Endothelial cell of umbilical vein (primary cell): ENCODE measurements around the gene KLHL34. TPM values are rescaled to one million over a fixed set of nuclear protein-coding genes. Genes with fewer than 3 reads are reported as not detected.

ENCODE experiments used
- BruUV-seq: library from RNA; stranded (reverse); fragments of 400-500 nt; replicated peaks from 2 replicates; lab custom pipeline; 2021; lab: Mats Ljungman, UMichigan
- CTCF ChIA-PET: fragments of 300-600, 350-600 bp; sonication (Branson Sonifier 250); formaldehyde crosslinking; loops from one replicate; lab custom pipeline; 2021; ENCODE audit warnings: antibody characterized with exemption, inconsistent platforms; lab: Charles Lee
- POLR2A ChIA-PET: fragments of 300-600, 350-600 bp; sonication (Branson Sonifier 250); formaldehyde crosslinking; loops from one replicate; lab custom pipeline; 2021; ENCODE audit warnings: antibody characterized with exemption, inconsistent platforms; lab: Charles Lee
- DNase-seq: peaks from one replicate; pipeline ENCODE4 v3.0.0-alpha.2; 2011; ENCODE audit warnings: low read depth, low spot score
- FAIRE-seq: peaks from 2 replicates; lab custom pipeline; 2011; peaks lifted over from hg19 to GRCh38; lab: Jason Lieb, UNC
- H2AFZ ChIP-seq: 2 replicates; pipeline ENCODE4 v1.6.0; 2012; ENCODE audit warnings: low read depth, low read length, control low read depth, inconsistent platforms
- H3K27ac ChIP-seq: 2 replicates; pipeline ENCODE4 v1.5.1; 2011; ENCODE audit warnings: low read depth, mild to moderate bottlenecking, control low read depth, low read length, moderate library complexity; ENCODE audit not compliant: insufficient read depth
- H3K27me3 ChIP-seq, 2 experiments: 2 replicates each; pipeline versions ENCODE4 v1.6.0 to v1.6.1; 2011; ENCODE audit warnings: low read length in 2 of 2, mixed read lengths in 1 of 2; ENCODE audit not compliant: control insufficient read depth in 2 of 2, insufficient read depth in 2 of 2
- H3K36me3 ChIP-seq, 2 experiments: 2 replicates in 1 of 2; 3 replicates in 1 of 2; pipeline ENCODE4 v1.5.1; 2011; ENCODE audit warnings: low read length in 2 of 2, mild to moderate bottlenecking in 1 of 2, moderate library complexity in 1 of 2; ENCODE audit not compliant: control insufficient read depth in 2 of 2, insufficient read depth in 2 of 2; ENCODE audit errors: extremely low read depth in 1 of 2
- H3K4me1 ChIP-seq: 3 replicates; pipeline ENCODE4 v1.5.1; 2011; ENCODE audit warnings: mild to moderate bottlenecking, low read length; ENCODE audit not compliant: control insufficient read depth, insufficient read depth; ENCODE audit errors: extremely low read depth
- H3K4me2 ChIP-seq: 2 replicates; pipeline ENCODE4 v1.6.1; 2011; ENCODE audit warnings: low read length, control low read depth, mixed read lengths; ENCODE audit not compliant: insufficient read depth
- H3K4me3 ChIP-seq, 3 experiments: fragments of 200-600 bp in 1 of 3; sonication (generic), shearing (Covaris generic) in 1 of 3; replicated peaks in 1 of 3; 2 replicates each; pipeline ENCODE4 v1.5.1; 2011 to 2016; ENCODE audit warnings: control low read depth in 3 of 3, low read length in 3 of 3, mild to moderate bottlenecking in 2 of 3, inconsistent platforms in 1 of 3, low read depth in 1 of 3, moderate library complexity in 1 of 3; ENCODE audit not compliant: insufficient read depth in 1 of 3
- H3K79me2 ChIP-seq: 2 replicates; pipeline ENCODE4 v1.6.0; 2012; ENCODE audit warnings: low read length, inconsistent platforms; ENCODE audit not compliant: control insufficient read depth, insufficient read depth
- H3K9ac ChIP-seq: replicated peaks from 2 replicates; pipeline ENCODE3; 2011; ENCODE audit warnings: low read length, control low read depth; ENCODE audit not compliant: insufficient read depth; ENCODE audit errors: extremely low read depth
- H3K9me1 ChIP-seq: replicated peaks from 3 replicates; pipeline ENCODE4 v1.6.0; 2011; ENCODE audit warnings: mild to moderate bottlenecking, low read length; ENCODE audit not compliant: control insufficient read depth, insufficient read depth; ENCODE audit errors: extremely low read depth
- H3K9me3 ChIP-seq: replicated peaks from 2 replicates; pipeline ENCODE4 v1.5.1; 2012; ENCODE audit warnings: low read length, inconsistent platforms; ENCODE audit not compliant: control insufficient read depth, insufficient read depth
- H4K20me1 ChIP-seq: replicated peaks from 2 replicates; pipeline ENCODE3; 2011; ENCODE audit warnings: mild to moderate bottlenecking, low read length; ENCODE audit not compliant: control insufficient read depth, insufficient read depth; ENCODE audit errors: extremely low read depth
- EZH2 ChIP-seq: IDR thresholded peaks from 2 replicates; pipeline ENCODE4 v1.6.1; 2012; ENCODE audit warnings: borderline replicate concordance, low read depth, mild to moderate bottlenecking, moderate library complexity, low read length, inconsistent platforms; ENCODE audit not compliant: severe bottlenecking
- FOS ChIP-seq: IDR thresholded peaks from 2 replicates; pipeline ENCODE4 v1.6.1; 2011; ENCODE audit warnings: mild to moderate bottlenecking, low read length, moderate library complexity, borderline replicate concordance; ENCODE audit not compliant: insufficient read depth
- GATA2 ChIP-seq: IDR thresholded peaks from 2 replicates; pipeline ENCODE4 v1.7.0; 2011; ENCODE audit warnings: low read depth, mild to moderate bottlenecking, moderate library complexity, mixed read lengths, low read length; ENCODE audit not compliant: insufficient read length, insufficient read depth
- JUN ChIP-seq: IDR thresholded peaks from 2 replicates; pipeline ENCODE4 v1.6.1; 2011; ENCODE audit warnings: borderline replicate concordance, low read depth; ENCODE audit not compliant: insufficient read length, insufficient read depth
- MYC ChIP-seq: IDR thresholded peaks from one replicate; pipeline ENCODE4 v1.6.1; 2011; ENCODE audit warnings: mild to moderate bottlenecking, low read depth, low read length
- POLR2A ChIP-seq: IDR thresholded peaks from 2 replicates; pipeline ENCODE4 v1.6.1; 2012; ENCODE audit warnings: low read depth, mild to moderate bottlenecking, control low read depth, low read length
- POLR2AphosphoS5 ChIP-seq: IDR thresholded peaks from 2 replicates; pipeline ENCODE4 v1.6.1; 2012; ENCODE audit warnings: low read depth, mild to moderate bottlenecking, control low read depth, low read length, moderate library complexity; ENCODE audit not compliant: insufficient read depth
- dilution Hi-C: fragments of 300-500 bp; cut with MboI; formaldehyde crosslinking; loops from one replicate; pipeline ENCODE4 v1.15.0; 2019; ENCODE audit warnings: low sequenced_read_pairs; ENCODE audit not compliant: extremely low pct_ligation_motif_present
- intact Hi-C: fragments of 100-400 bp; cut with micrococcal nuclease; formaldehyde crosslinking; loops from one replicate; pipeline ENCODE4 v1.10.0; 2022
- polyA plus RNA-seq, 4 experiments: library from polyadenylated mRNA; depleted of rRNA in 3 of 4; stranded (reverse) in 3 of 4; unstranded in 1 of 4; fragments of >200 nt; gene quantifications; 2 replicates each; pipeline versions ENCODE4 v1.2.1 to v1.2.3, GENCODE V29; 2011 to 2012; ENCODE audit warnings: missing spikeins in 1 of 4
- total RNA-seq: library from RNA; stranded (reverse); gene quantifications from 2 replicates; pipeline ENCODE4 v1.2.3, GENCODE V29; 2021
- TF ChIP-seq, protein P1 (sequence below), 2 donors: IDR thresholded peaks; 1 replicate in 1 of 2; 2 replicates in 1 of 2; pipeline ENCODE4 v1.5.1; 2011; ENCODE audit warnings: low read length in 2 of 2, mild to moderate bottlenecking in 2 of 2, moderate library complexity in 2 of 2, control low read depth in 1 of 2, inconsistent platforms in 1 of 2, low read depth in 1 of 2; ENCODE audit not compliant: insufficient read depth in 1 of 2; ENCODE audit errors: extremely low read depth in 1 of 2
- TF ChIP-seq, protein P2 (sequence below): IDR thresholded peaks from 2 replicates; pipeline ENCODE4 v1.6.1; 2011; ENCODE audit not compliant: insufficient read depth, insufficient read length

The KLHL34 gene
- total and polyA plus RNA-seq, 2 donors (not counting 3 experiments of a cell fraction or from before 2014, with no cell fraction given): 0.09 TPM; not detected in 1

DNA sequence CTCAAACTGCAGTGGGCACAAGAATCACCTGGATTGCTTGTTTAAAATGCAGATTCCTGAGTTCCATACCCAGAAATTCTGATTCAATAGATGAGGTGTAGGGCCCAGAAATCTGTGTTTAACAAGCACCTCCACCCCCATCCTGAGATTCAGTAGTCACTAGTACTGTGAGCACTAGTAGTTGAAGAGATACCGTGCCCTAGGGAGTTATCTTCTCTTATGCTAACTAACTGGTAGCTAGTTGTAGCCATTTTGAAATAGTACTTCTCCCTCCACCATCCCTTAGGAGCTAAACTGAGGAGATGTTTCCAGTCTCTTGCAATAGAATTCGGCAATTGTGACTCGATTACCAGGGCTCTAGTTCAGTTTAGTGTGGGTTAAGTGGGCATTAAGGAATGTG lies 18.4 kb downstream of the KLHL34 start:
- Histone ChIP-seq H3K9ac (no peak overlapping the region), H3K27me3 (no peaks in the 10 kb centered on the region), H3K4me3 (no peak overlapping the region), H3K79me2 (no peaks in the 10 kb centered on the region), H3K4me1 (no peaks in the 10 kb centered on the region), H3K4me2 (no peak overlapping the region), H3K36me3 (no peaks in the 10 kb centered on the region), H4K20me1 (no peaks in the 10 kb centered on the region), H2AFZ (no peak overlapping the region), H3K27ac (no peak overlapping the region), H3K9me3 (no peaks in the 10 kb centered on the region), H3K9me1 (no peaks in the 10 kb centered on the region)
- CTCF ChIA-PET: no interaction called here
- POLR2A ChIA-PET: no interaction called here
- no TSS peak for BruUV-seq
- intact Hi-C loops (no loop called here), dilution Hi-C loops (no loop called here)
- FAIRE-seq (no peak), DNase-seq (no peak)
- TF ChIP-seq POLR2A: no peak
- TF ChIP-seq, protein P1, sequence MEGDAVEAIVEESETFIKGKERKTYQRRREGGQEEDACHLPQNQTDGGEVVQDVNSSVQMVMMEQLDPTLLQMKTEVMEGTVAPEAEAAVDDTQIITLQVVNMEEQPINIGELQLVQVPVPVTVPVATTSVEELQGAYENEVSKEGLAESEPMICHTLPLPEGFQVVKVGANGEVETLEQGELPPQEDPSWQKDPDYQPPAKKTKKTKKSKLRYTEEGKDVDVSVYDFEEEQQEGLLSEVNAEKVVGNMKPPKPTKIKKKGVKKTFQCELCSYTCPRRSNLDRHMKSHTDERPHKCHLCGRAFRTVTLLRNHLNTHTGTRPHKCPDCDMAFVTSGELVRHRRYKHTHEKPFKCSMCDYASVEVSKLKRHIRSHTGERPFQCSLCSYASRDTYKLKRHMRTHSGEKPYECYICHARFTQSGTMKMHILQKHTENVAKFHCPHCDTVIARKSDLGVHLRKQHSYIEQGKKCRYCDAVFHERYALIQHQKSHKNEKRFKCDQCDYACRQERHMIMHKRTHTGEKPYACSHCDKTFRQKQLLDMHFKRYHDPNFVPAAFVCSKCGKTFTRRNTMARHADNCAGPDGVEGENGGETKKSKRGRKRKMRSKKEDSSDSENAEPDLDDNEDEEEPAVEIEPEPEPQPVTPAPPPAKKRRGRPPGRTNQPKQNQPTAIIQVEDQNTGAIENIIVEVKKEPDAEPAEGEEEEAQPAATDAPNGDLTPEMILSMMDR (IDR thresholded peaks at IDR 0.05; ENCODE audit: extremely low read depth in 1 of 2, insufficient read depth in 1 of 2, low read depth in 1 of 2, low read length in 2 of 2): no peak
- no peak for TF ChIP-seq GATA2
- TF ChIP-seq MYC: no peak
- no peak for TF ChIP-seq POLR2AphosphoS5
- TF ChIP-seq, protein P2, sequence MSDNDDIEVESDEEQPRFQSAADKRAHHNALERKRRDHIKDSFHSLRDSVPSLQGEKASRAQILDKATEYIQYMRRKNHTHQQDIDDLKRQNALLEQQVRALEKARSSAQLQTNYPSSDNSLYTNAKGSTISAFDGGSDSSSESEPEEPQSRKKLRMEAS: no peak
- TF ChIP-seq FOS: no peak
- TF ChIP-seq JUN: no peak
- no peak for TF ChIP-seq EZH2
